RPMI7951 (cell line): ENCODE results near the gene PPIP5K2. TPM values are rescaled to one million over a fixed set of nuclear protein-coding genes. Genes with fewer than 3 reads are reported as not detected.

Experiments used
- DNase-seq: peaks from one replicate; pipeline ENCODE4 v3.0.0-alpha.2; 2012; ENCODE audit warnings: low read depth
- total RNA-seq: library from RNA; depleted of rRNA; stranded (reverse); fragments of >200 nt; shearing (Covaris generic); gene quantifications from 2 replicates; pipeline ENCODE4 v1.2.3, GENCODE V29; 2014; rRNA removed

Gene PPIP5K2
- total RNA-seq, 1 experiment from 2014 or later = 72.3 TPM

GRCh38 chr5:103245761-103246160 lies 125.7 kb downstream of the PPIP5K2 start:
- DNase-seq = no peak

- no peak for DNase-seq
Measured at GRCh38 chr5:103247118-103247517, 127.0 kb downstream of the PPIP5K2 start.

GRCh38 chr5:103249068-103249467 lies 129.0 kb downstream of the PPIP5K2 start:
- DNase-seq = no peak

GRCh38 chr5:103254921-103255320 lies 134.8 kb downstream of the PPIP5K2 start:
- DNase-seq = no peak

- no peak for DNase-seq
Measured at GRCh38 chr5:103255691-103256090, 135.6 kb downstream of the PPIP5K2 start.

GRCh38 chr5:103256178-103256577 lies 136.1 kb downstream of the PPIP5K2 start:
- no peak for DNase-seq

GRCh38 chr5:103258368-103258956 lies 138.4 kb downstream of the PPIP5K2 start, which contains the start of gene MACIR:
MACIR (plus strand) TSS chr5:103258763; CDS start chr5:103275920, 17,157 bp downstream.
- peak; percentile 97 for DNase-seq

- peak; percentile 41 for DNase-seq
Measured at GRCh38 chr5:103258957-103259704, 139.0 kb downstream of the PPIP5K2 start.

- peak; percentile 36 for DNase-seq
Measured at GRCh38 chr5:103259705-103260355, 139.7 kb downstream of the PPIP5K2 start.

- no peak for DNase-seq
Measured at GRCh38 chr5:103260951-103261350, 140.8 kb downstream of the PPIP5K2 start.

Other genes with a start within 250 kb of the PPIP5K2 start
- 4.6 and 10.5 TPM in 2 replicates for gene GIN1, start 163 bp upstream of the PPIP5K2 start, total RNA-seq
- 12.0 and 14.5 TPM in 2 replicates for gene MACIR, start 138.5 kb downstream of the PPIP5K2 start, total RNA-seq